ENCODE measurements around the gene COPS8.

COPS8 gene

GRCh38 chr2:237057893-237058300 lies 27.8 kb upstream of the COPS8 start:
- DNase-seq (ENCODE audit: low read depth, low spot score): no peak
- no peaks in the 10 kb centered on the region for H3K36me3 ChIP-seq (ENCODE audit: insufficient read depth, insufficient read length, low read length)
- TF ChIP-seq YY1 (IDR thresholded peaks at IDR 0.05; ENCODE audit: insufficient read depth, insufficient read length) (no peak), ZNF274 (IDR thresholded peaks at IDR 0.05; ENCODE audit: low read depth, low read length) (no peak), SUZ12 (IDR thresholded peaks at IDR 0.05; ENCODE audit: extremely low read depth, insufficient read depth, insufficient read length) (no peak)
- H3K27me3 ChIP-seq (ENCODE audit: insufficient read depth, insufficient read length): no peaks in the 10 kb centered on the region
- H3K9ac ChIP-seq (ENCODE audit: insufficient read length, low read depth): no peak overlapping the region
- H3K4me3 ChIP-seq (ENCODE audit: insufficient read length, low read depth): no peak overlapping the region
- peaks cover 14% of the 10 kb centered on the region for H3K4me1 ChIP-seq (ENCODE audit: insufficient read depth, insufficient read length)
- no peaks in the 10 kb centered on the region for H3K9me3 ChIP-seq (ENCODE audit: insufficient read depth, low read length)

GRCh38 chr2:237058423-237058822 lies 27.3 kb upstream of the COPS8 start:
- H3K4me3 ChIP-seq (ENCODE audit: insufficient read length, low read depth): no peak overlapping the region
- H3K9me3 ChIP-seq (ENCODE audit: insufficient read depth, low read length): no peaks in the 10 kb centered on the region
- no peaks in the 10 kb centered on the region for H3K27me3 ChIP-seq (ENCODE audit: insufficient read depth, insufficient read length)
- H3K9ac ChIP-seq (ENCODE audit: insufficient read length, low read depth): no peak overlapping the region
- no peak for TF ChIP-seq ZNF274 (IDR thresholded peaks at IDR 0.05; ENCODE audit: low read depth, low read length)
- TF ChIP-seq SUZ12 (IDR thresholded peaks at IDR 0.05; ENCODE audit: extremely low read depth, insufficient read depth, insufficient read length): no peak
- no peak for TF ChIP-seq YY1 (IDR thresholded peaks at IDR 0.05; ENCODE audit: insufficient read depth, insufficient read length)
- DNase-seq (ENCODE audit: low read depth, low spot score): no peak
- no peaks in the 10 kb centered on the region for H3K36me3 ChIP-seq (ENCODE audit: insufficient read depth, insufficient read length, low read length)
- peaks cover 14% of the 10 kb centered on the region for H3K4me1 ChIP-seq (ENCODE audit: insufficient read depth, insufficient read length)

- Histone ChIP-seq H3K4me1 (ENCODE audit: insufficient read depth, insufficient read length) (peaks cover 14% of the 10 kb centered on the region), H3K4me3 (ENCODE audit: insufficient read length, low read depth) (no peak overlapping the region), H3K27me3 (ENCODE audit: insufficient read depth, insufficient read length) (no peaks in the 10 kb centered on the region), H3K9me3 (ENCODE audit: insufficient read depth, low read length) (no peaks in the 10 kb centered on the region), H3K36me3 (ENCODE audit: insufficient read depth, insufficient read length, low read length) (no peaks in the 10 kb centered on the region), H3K9ac (ENCODE audit: insufficient read length, low read depth) (no peak overlapping the region)
- no peak for DNase-seq (ENCODE audit: low read depth, low spot score)
- no peak for TF ChIP-seq SUZ12 (IDR thresholded peaks at IDR 0.05; ENCODE audit: extremely low read depth, insufficient read depth, insufficient read length)
- TF ChIP-seq YY1 (IDR thresholded peaks at IDR 0.05; ENCODE audit: insufficient read depth, insufficient read length): no peak
- no peak for TF ChIP-seq ZNF274 (IDR thresholded peaks at IDR 0.05; ENCODE audit: low read depth, low read length)
Observed at GRCh38 chr2:237059155-237059875, 26.4 kb upstream of the COPS8 start.

GRCh38 chr2:237060534-237061312 lies 25.0 kb upstream of the COPS8 start:
- H3K36me3 ChIP-seq (ENCODE audit: insufficient read depth, insufficient read length, low read length): no peaks in the 10 kb centered on the region

GRCh38 chr2:237061356-237061755 lies 24.3 kb upstream of the COPS8 start:
- no peak for DNase-seq (ENCODE audit: low read depth, low spot score)
- Histone ChIP-seq H3K4me1 (ENCODE audit: insufficient read depth, insufficient read length) (peaks cover 12% of the 10 kb centered on the region), H3K4me3 (ENCODE audit: insufficient read length, low read depth) (no peak overlapping the region), H3K9ac (ENCODE audit: insufficient read length, low read depth) (no peak overlapping the region), H3K9me3 (ENCODE audit: insufficient read depth, low read length) (no peaks in the 10 kb centered on the region), H3K36me3 (ENCODE audit: insufficient read depth, insufficient read length, low read length) (no peaks in the 10 kb centered on the region), H3K27me3 (ENCODE audit: insufficient read depth, insufficient read length) (no peaks in the 10 kb centered on the region)
- TF ChIP-seq YY1 (IDR thresholded peaks at IDR 0.05; ENCODE audit: insufficient read depth, insufficient read length) (no peak), ZNF274 (IDR thresholded peaks at IDR 0.05; ENCODE audit: low read depth, low read length) (no peak), SUZ12 (IDR thresholded peaks at IDR 0.05; ENCODE audit: extremely low read depth, insufficient read depth, insufficient read length) (no peak)

More at GRCh38 chr2:237060534-237061312, 25.0 kb upstream of the COPS8 start:
- H3K9ac ChIP-seq (ENCODE audit: insufficient read length, low read depth): peak overlapping the region; percentile 42
- H3K4me1 ChIP-seq (ENCODE audit: insufficient read depth, insufficient read length): peaks cover 14% of the 10 kb centered on the region
- no peak overlapping the region for H3K4me3 ChIP-seq (ENCODE audit: insufficient read length, low read depth)
- TF ChIP-seq YY1 (IDR thresholded peaks at IDR 0.05; ENCODE audit: insufficient read depth, insufficient read length): no peak
- no peak for TF ChIP-seq ZNF274 (IDR thresholded peaks at IDR 0.05; ENCODE audit: low read depth, low read length)
- TF ChIP-seq SUZ12 (IDR thresholded peaks at IDR 0.05; ENCODE audit: extremely low read depth, insufficient read depth, insufficient read length): no peak
- H3K9me3 ChIP-seq (ENCODE audit: insufficient read depth, low read length): no peaks in the 10 kb centered on the region
- no peaks in the 10 kb centered on the region for H3K27me3 ChIP-seq (ENCODE audit: insufficient read depth, insufficient read length)
- DNase-seq (ENCODE audit: low read depth, low spot score): peak; percentile 69

GRCh38 chr2:237062585-237062984 lies 23.1 kb upstream of the COPS8 start:
- TF ChIP-seq YY1 (IDR thresholded peaks at IDR 0.05; ENCODE audit: insufficient read depth, insufficient read length): no peak
- TF ChIP-seq SUZ12 (IDR thresholded peaks at IDR 0.05; ENCODE audit: extremely low read depth, insufficient read depth, insufficient read length): no peak
- no peak for TF ChIP-seq ZNF274 (IDR thresholded peaks at IDR 0.05; ENCODE audit: low read depth, low read length)
- H3K9ac ChIP-seq (ENCODE audit: insufficient read length, low read depth): no peak overlapping the region
- no peaks in the 10 kb centered on the region for H3K9me3 ChIP-seq (ENCODE audit: insufficient read depth, low read length)
- no peak overlapping the region for H3K4me3 ChIP-seq (ENCODE audit: insufficient read length, low read depth)
- H3K36me3 ChIP-seq (ENCODE audit: insufficient read depth, insufficient read length, low read length): no peaks in the 10 kb centered on the region
- H3K27me3 ChIP-seq (ENCODE audit: insufficient read depth, insufficient read length): no peaks in the 10 kb centered on the region
- H3K4me1 ChIP-seq (ENCODE audit: insufficient read depth, insufficient read length): peaks cover 11% of the 10 kb centered on the region
- DNase-seq (ENCODE audit: low read depth, low spot score): no peak
